GM18951 (cell line): Measurements from ENCODE around the gene ANKRD63.
A peak's percentile ranks its signal among the peaks of the same experiment; 100 is the strongest.

Experiments
- POLR2A ChIP-seq: IDR thresholded peaks from 4 replicates; pipeline ENCODE4 v1.6.1; 2011; ENCODE audit warnings: mild to moderate bottlenecking; ENCODE audit not compliant: insufficient read length, insufficient read depth; ENCODE audit errors: extremely low read depth
- in situ Hi-C: fragments of 300-500 bp; cut with MboI; formaldehyde crosslinking; loops from one replicate; pipeline ENCODE4 v1.12.0; 2022; ENCODE audit warnings: low sequenced_read_pairs, mixed read lengths, inconsistent platforms; ENCODE audit not compliant: unreplicated experiment

Gene ANKRD63

GRCh38 chr15:40323239-40323952 is 40.5 kb upstream of the ANKRD63 start, which contains the start of gene INAFM2:
Gene INAFM2, plus strand, starts transcription at chr15:40323692. Its CDS starts 364 bp downstream, at chr15:40324056.
- in situ Hi-C loops = no loop called here
- TF ChIP-seq POLR2A = peak; percentile 56

- TF ChIP-seq POLR2A = no peak
- in situ Hi-C loops = no loop called here
Measured at GRCh38 chr15:40322531-40323238, 39.8 kb upstream of the ANKRD63 start.

GRCh38 chr15:40320931-40321371 is 38.1 kb upstream of the ANKRD63 start:
- in situ Hi-C loops = no loop called here
- no peak for TF ChIP-seq POLR2A

DNA sequence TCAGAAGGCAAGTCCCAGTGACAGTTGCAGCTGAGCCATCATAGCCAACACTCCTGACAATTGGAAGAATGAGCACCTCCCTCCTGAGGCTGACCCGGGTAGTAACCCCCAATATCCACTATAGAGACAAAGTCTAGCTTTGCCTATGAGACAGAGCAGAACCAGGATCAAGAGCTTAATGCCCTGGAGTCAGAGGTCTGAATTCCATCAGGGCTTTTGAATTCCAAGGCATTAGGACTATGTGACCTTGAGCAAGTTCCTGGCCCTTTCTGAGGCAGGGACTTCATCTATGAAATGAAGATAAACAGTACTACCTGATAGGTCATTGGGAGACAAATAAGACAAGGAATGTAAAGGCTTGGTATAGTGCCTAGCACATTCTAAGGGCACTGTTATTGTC is 37.5 kb upstream of the ANKRD63 start:
- in situ Hi-C loops = no loop called here
- no peak for TF ChIP-seq POLR2A

DNA sequence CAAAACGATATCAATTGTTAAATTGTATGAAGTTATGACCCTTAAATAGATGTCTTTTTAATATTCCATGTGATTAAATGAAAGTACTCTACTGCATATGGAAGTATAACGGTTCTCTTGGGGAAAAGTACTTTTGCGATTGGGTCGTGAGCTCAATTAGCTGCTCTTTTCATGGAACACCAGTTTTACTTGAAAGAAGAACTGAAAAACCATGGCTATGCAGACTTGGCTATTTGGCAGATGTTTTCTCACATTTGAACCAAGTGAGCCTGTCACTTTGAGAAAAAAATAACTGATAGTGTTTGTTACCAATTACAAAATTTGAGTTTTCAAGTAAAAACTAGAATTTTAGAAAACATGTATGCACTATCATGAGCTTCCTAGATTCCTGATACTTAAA is 34.7 kb upstream of the ANKRD63 start:
- in situ Hi-C loops = no loop called here
- no peak for TF ChIP-seq POLR2A

DNA sequence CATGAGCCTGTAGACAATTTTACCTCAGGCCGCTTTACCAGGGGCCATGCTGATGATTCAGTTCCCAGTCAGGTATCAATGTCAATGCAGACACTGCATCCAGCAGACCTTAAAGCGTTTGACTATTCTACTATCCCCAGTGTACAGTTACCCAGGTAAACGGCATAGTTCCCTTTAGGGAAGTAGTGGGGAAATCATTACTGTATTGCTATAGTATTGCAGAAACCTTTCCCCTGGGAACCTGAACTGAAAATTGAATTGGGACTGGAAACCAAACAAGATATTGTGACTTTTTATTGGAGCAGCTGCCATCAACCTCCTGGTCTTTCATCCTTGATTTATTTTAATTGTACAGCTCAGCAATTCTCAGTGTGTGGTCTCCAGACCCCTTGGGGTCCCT is 34.1 kb upstream of the ANKRD63 start:
- in situ Hi-C loops = no loop called here
- no peak for TF ChIP-seq POLR2A

GRCh38 chr15:40314723-40315276 is 31.9 kb upstream of the ANKRD63 start:
- in situ Hi-C loops = no loop called here
- TF ChIP-seq POLR2A = no peak

- no peak for TF ChIP-seq POLR2A
- in situ Hi-C loops = no loop called here
Measured at GRCh38 chr15:40313531-40314398, 30.9 kb upstream of the ANKRD63 start.

GRCh38 chr15:40312370-40313158 is 29.7 kb upstream of the ANKRD63 start:
- in situ Hi-C loops = no loop called here
- TF ChIP-seq POLR2A = no peak

GRCh38 chr15:40310993-40311392 is 28.1 kb upstream of the ANKRD63 start:
- in situ Hi-C loops = no loop called here
- TF ChIP-seq POLR2A = no peak

- in situ Hi-C loops = no loop called here
- TF ChIP-seq POLR2A = no peak
Measured at GRCh38 chr15:40310001-40310959, 27.4 kb upstream of the ANKRD63 start.
